ENCODE measurements around the gene MT3. TPM values are rescaled to one million over a fixed set of nuclear protein-coding genes. Genes with fewer than 3 reads are reported as not detected.
A peak's percentile ranks its signal among the peaks of the same experiment; 100 is the strongest.

MT3 gene
- total RNA-seq, 6 experiments from 2014 or later, result not detected

DNA sequence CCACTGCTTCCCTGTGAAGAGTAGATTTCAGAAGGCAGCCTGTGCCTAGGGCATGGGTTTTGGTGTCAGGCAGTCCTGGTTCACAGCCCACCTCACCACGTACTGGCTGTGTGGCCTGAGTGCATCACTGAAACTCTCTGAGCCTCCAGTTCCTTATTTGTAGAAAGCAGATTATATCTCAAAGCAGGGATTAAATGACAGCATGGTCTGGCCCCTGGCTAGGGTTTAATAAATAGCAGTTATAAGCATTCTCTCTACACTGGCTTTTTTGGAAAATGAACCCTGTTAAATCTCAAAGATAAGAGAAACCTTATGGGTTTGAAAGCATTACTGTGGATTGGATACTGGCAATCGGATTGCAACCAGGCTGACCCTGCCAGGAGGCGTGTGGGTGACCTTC is 40.2 kb downstream of the MT3 start:
- no peaks in the 10 kb centered on the region for H3K9me3 Mint-ChIP-seq
- TF ChIP-seq, protein P1, sequence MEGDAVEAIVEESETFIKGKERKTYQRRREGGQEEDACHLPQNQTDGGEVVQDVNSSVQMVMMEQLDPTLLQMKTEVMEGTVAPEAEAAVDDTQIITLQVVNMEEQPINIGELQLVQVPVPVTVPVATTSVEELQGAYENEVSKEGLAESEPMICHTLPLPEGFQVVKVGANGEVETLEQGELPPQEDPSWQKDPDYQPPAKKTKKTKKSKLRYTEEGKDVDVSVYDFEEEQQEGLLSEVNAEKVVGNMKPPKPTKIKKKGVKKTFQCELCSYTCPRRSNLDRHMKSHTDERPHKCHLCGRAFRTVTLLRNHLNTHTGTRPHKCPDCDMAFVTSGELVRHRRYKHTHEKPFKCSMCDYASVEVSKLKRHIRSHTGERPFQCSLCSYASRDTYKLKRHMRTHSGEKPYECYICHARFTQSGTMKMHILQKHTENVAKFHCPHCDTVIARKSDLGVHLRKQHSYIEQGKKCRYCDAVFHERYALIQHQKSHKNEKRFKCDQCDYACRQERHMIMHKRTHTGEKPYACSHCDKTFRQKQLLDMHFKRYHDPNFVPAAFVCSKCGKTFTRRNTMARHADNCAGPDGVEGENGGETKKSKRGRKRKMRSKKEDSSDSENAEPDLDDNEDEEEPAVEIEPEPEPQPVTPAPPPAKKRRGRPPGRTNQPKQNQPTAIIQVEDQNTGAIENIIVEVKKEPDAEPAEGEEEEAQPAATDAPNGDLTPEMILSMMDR (IDR thresholded peaks at IDR 0.05), result no peak
- peaks cover 18% of the 10 kb centered on the region; the same call in 1 of the 2 replicates for H3K36me3 Mint-ChIP-seq (ENCODE audit: low read depth)
- no peak for DNase-seq
- H3K27me3 Mint-ChIP-seq (ENCODE audit: insufficient read depth), result peaks cover 14% of the 10 kb centered on the region
- no peak overlapping the region for H3K27ac Mint-ChIP-seq
- H3K4me3 Mint-ChIP-seq, result no peak overlapping the region
- H3K4me1 Mint-ChIP-seq (ENCODE audit: low read depth), result peaks cover 38% of the 10 kb centered on the region

DNA sequence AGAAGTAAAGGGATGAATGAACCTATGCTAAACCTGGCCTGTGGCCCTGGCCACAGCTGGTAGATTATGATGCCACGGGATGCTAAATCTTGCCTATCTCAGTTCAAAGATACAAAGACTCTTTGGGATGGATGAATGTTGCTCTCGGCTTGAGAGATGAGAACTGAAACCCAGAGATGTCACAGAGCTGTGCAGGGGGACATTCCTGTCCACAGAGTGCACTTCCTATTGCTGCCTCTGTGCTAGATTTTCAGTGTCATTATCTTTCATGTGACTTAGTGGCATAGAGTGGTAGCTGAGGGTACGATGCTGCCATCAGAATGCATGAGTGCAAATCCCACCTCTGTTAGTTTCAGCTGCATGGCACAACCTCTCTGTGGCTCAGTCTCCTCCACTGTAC is 40.8 kb downstream of the MT3 start:
- TF ChIP-seq, protein P1 (IDR thresholded peaks at IDR 0.05), result no peak
- peaks cover 20% of the 10 kb centered on the region for H3K27me3 Mint-ChIP-seq (ENCODE audit: insufficient read depth)

DNA sequence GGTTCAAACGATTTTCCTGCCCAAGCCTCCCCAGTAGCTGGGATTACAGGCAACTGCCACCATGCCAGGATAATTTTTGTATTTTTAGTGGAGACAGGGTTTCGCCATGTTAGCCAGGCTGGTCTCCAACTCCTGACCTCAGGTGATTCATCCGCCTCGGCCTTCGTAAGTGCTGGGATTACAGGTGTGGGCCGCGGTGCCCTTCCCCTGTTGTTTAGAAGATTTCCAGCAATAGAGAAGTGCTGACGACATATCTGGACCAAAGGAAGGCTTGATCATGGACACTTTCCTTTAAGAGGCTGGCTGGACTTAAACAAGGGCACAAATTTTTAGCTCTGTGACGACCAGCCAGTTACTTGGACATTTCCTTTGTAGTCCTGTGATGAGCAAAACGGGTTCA is 41.9 kb downstream of the MT3 start:
- Mint-ChIP-seq H3K4me1 (ENCODE audit: low read depth) (peaks cover 32% of the 10 kb centered on the region), H3K9me3 (no peaks in the 10 kb centered on the region), H3K27ac (no peak overlapping the region), H3K4me3 (no peak overlapping the region), H3K27me3 (ENCODE audit: insufficient read depth) (peaks cover 23% of the 10 kb centered on the region), H3K36me3 (ENCODE audit: low read depth) (peaks cover 12% of the 10 kb centered on the region; the same call in 1 of the 2 replicates)
- DNase-seq, result no peak
- TF ChIP-seq, protein P1 (IDR thresholded peaks at IDR 0.05), result no peak

More for the DNA sequence above, 40.8 kb downstream of the MT3 start:
- Mint-ChIP-seq H3K4me3 (no peak overlapping the region), H3K9me3 (no peaks in the 10 kb centered on the region), H3K27ac (no peak overlapping the region), H3K36me3 (ENCODE audit: low read depth) (peaks cover 18% of the 10 kb centered on the region; the same call in 1 of the 2 replicates), H3K4me1 (ENCODE audit: low read depth) (peaks cover 39% of the 10 kb centered on the region)
- no peak for DNase-seq

DNA sequence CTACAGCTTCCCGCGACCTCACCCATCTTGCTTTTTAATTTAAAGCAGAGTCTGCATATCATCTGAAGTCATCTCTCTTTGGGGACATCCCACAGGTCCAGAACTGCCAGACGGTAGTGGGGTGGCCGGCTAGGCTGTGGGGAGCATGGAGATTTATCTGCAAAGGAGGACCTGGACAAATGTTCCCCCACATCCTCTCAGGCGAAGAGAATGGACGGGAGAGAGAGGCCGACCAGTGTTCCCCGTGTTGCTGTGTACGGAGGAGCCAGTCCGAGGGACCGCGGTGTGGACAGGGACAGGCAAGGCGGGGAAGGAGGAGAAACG is 42.5 kb downstream of the MT3 start:
- no peak overlapping the region for H3K27ac Mint-ChIP-seq
- peaks cover 28% of the 10 kb centered on the region for H3K27me3 Mint-ChIP-seq (ENCODE audit: insufficient read depth)
- TF ChIP-seq, protein P1 (IDR thresholded peaks at IDR 0.05), result no peak
- no peaks in the 10 kb centered on the region for H3K9me3 Mint-ChIP-seq
- H3K4me3 Mint-ChIP-seq, result peak overlapping the region; percentile 84
- H3K36me3 Mint-ChIP-seq (ENCODE audit: low read depth), result peaks cover 6% of the 10 kb centered on the region; the same call in 1 of the 2 replicates
- DNase-seq, result no peak
- peaks cover 29% of the 10 kb centered on the region for H3K4me1 Mint-ChIP-seq (ENCODE audit: low read depth)

DNA sequence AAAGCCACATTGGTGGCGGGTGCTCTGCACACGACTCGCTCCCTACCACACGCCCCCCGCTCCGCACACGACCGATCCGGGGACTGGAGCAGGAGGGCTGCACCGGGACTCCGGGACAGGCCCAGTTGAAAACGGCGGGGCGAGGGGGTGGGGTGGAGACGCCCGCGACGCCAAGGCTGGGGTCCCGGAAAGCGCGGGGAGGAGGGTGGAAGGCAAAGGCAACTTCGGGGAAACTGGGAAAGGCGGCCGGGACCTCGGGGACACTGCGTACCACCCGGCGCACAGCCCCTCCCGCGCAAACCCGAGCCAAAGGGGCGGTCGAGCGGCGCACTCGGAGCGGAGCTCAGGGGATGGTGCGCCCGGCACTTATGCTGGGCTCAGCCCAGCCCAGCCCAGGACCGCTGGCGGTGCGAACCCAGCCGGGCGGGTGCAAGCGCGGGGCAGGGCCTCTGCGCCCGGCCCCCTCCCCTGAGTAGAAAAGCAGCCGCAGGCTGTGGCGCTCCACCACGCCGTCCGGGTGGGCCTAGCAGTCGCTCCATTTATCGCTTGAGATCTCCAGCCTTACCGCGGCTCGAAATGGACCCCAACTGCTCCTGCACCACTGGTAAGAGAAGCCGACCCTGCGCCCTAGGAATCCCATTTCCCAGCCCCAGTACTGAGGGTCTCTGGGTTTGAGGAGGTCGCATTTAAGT is 43.0 kb downstream of the MT3 start, which contains the start of gene MT1M:
MT1M (plus strand) TSS at position 504 of the 692 bp plus-strand sequence; CDS start at position 577, 73 bp downstream.
- Mint-ChIP-seq H3K9me3 (no peaks in the 10 kb centered on the region), H3K4me3 (peak within 1 kb of the TSS; percentile 84), H3K27ac (no peak within 1 kb of the TSS), H3K4me1 (ENCODE audit: low read depth) (peaks cover 24% of the 10 kb centered on the region), H3K27me3 (ENCODE audit: insufficient read depth) (peaks cover 33% of the 10 kb centered on the region), H3K36me3 (ENCODE audit: low read depth) (peaks cover under 1% of the 10 kb centered on the region; the same call in 1 of the 2 replicates)
- TF ChIP-seq, protein P1 (IDR thresholded peaks at IDR 0.05), result no peak
- no peak for DNase-seq

Measured in HFFc6 (cell line).